HCT116 (cell line): ENCODE data around the gene ASCL2. TPM values are rescaled to one million over a fixed set of nuclear protein-coding genes. Genes with fewer than 3 reads are reported as not detected.

Experiments
- ATAC-seq: fragments of 200-7000 bp; cut with Tn5 transposase; 2 replicates; pipeline ENCODE4 v1.9.1; 2020; ENCODE audit warnings: mild to moderate bottlenecking, moderate library complexity
- BruUV-seq: library from RNA; stranded (reverse); fragments of 400-500 nt; replicated peaks from 2 replicates; lab custom pipeline; 2021; lab: Mats Ljungman, UMichigan
- CTCF ChIA-PET: fragments of 300-600 bp; sonication (Branson Sonifier 250); formaldehyde crosslinking; loops from one replicate; lab custom pipeline; 2021; ENCODE audit warnings: antibody characterized with exemption; lab: Charles Lee
- POLR2A ChIA-PET: fragments of 300-600, 350-600 bp; sonication (Branson Sonifier 250); formaldehyde crosslinking; loops from one replicate; lab custom pipeline; 2021; ENCODE audit warnings: antibody characterized with exemption; lab: Charles Lee
- RAD21 ChIA-PET, 2 experiments: fragments of 300-600 bp; sonication (Branson Sonifier 250); formaldehyde crosslinking; loops; one replicate each; lab custom pipeline; 2023; ENCODE audit warnings: low total read pairs in 2 of 2; ENCODE audit not compliant: uncharacterized antibody in 2 of 2, unreplicated experiment in 2 of 2, low non-redundant PET in 1 of 2; lab: Charles Lee
- DNase-seq: peaks from one replicate; pipeline ENCODE4 v3.0.0-alpha.2; 2010; ENCODE audit warnings: low read depth, low spot score
- H2AFZ ChIP-seq: fragments of 200-600 bp; shearing (Covaris generic), sonication (generic); 2 replicates; pipeline ENCODE4 v1.6.1; 2017; ENCODE audit warnings: low read depth, mixed run types, mixed read lengths, antibody characterized with exemption, low read length; ENCODE audit not compliant: poor library complexity, severe bottlenecking
- H3K27ac ChIP-seq: 2 replicates; pipeline ENCODE4 v1.5.1; 2012; ENCODE audit warnings: low read depth, low read length
- H3K27me3 ChIP-seq: fragments of 200-600 bp; sonication (generic); 2 replicates; pipeline ENCODE4 v1.6.1; 2016; ENCODE audit warnings: mixed run types, low read length, mixed read lengths; ENCODE audit not compliant: insufficient read depth
- H3K36me3 ChIP-seq, 2 experiments: fragments of 200-500 bp in 1 of 2; fragments of 200-600 bp in 1 of 2; sonication (Bioruptor generic) in 1 of 2; sonication (generic) in 1 of 2; 2 replicates each; pipeline versions ENCODE4 v1.5.1 to v1.6.1; 2014 to 2016; ENCODE audit warnings: low read length in 2 of 2, inconsistent platforms in 1 of 2, mixed read lengths in 1 of 2, mixed run types in 1 of 2; ENCODE audit not compliant: insufficient read depth in 2 of 2, control insufficient read depth in 1 of 2
- H3K4me1 ChIP-seq, 2 experiments: fragments of 200-600 bp in 1 of 2; sonication (generic) in 1 of 2; 2 replicates each; pipeline versions ENCODE4 v1.5.1 to v1.6.1; 2012 to 2017; ENCODE audit warnings: low read length in 2 of 2, inconsistent platforms in 1 of 2, mild to moderate bottlenecking in 1 of 2, mixed read lengths in 1 of 2, mixed run types in 1 of 2, moderate library complexity in 1 of 2; ENCODE audit not compliant: insufficient read depth in 2 of 2, control insufficient read depth in 1 of 2
- H3K4me2 ChIP-seq: fragments of 200-600 bp; sonication (generic); 2 replicates; pipeline ENCODE4 v1.6.1; 2017; ENCODE audit warnings: mixed run types, low read length, mixed read lengths
- H3K4me3 ChIP-seq, 2 experiments: fragments of 200-600 bp in 1 of 2; sonication (generic) in 1 of 2; replicated peaks in 1 of 2; 2 replicates each; pipeline ENCODE4 v1.5.1; 2011 to 2016; ENCODE audit warnings: low read length in 2 of 2, control low read depth in 1 of 2, low read depth in 1 of 2, mild to moderate bottlenecking in 1 of 2, mixed read lengths in 1 of 2, mixed run types in 1 of 2
- H3K79me2 ChIP-seq: fragments of 200-600 bp; sonication (generic); 2 replicates; pipeline ENCODE4 v1.6.1; 2017; ENCODE audit warnings: mild to moderate bottlenecking, mixed run types, low read length, moderate library complexity, mixed read lengths; ENCODE audit not compliant: insufficient read depth
- H3K9ac ChIP-seq: fragments of 200-600 bp; sonication (generic); 2 replicates; pipeline ENCODE4 v1.6.1; 2016; ENCODE audit warnings: low read length, mixed read lengths
- H3K9me2 ChIP-seq: fragments of 200-600 bp; sonication (generic), shearing (Covaris generic); 2 replicates; pipeline ENCODE4 v1.6.1; 2017; ENCODE audit warnings: mixed run types, mild to moderate bottlenecking, moderate library complexity; ENCODE audit not compliant: insufficient read depth
- H3K9me3 ChIP-seq, 2 experiments: fragments of 200-500 bp in 1 of 2; fragments of 200-600 bp in 1 of 2; sonication (Bioruptor generic) in 1 of 2; sonication (generic) in 1 of 2; 2 replicates each; pipeline ENCODE4 v1.6.1; 2014 to 2017; ENCODE audit warnings: low read length in 2 of 2, mixed read lengths in 2 of 2, inconsistent platforms in 1 of 2, low read depth in 1 of 2, mild to moderate bottlenecking in 1 of 2, mixed run types in 1 of 2, moderate library complexity in 1 of 2; ENCODE audit not compliant: control insufficient read depth in 1 of 2, insufficient read depth in 1 of 2
- H4K20me1 ChIP-seq: fragments of 200-600 bp; sonication (generic), shearing (Covaris generic); 2 replicates; pipeline ENCODE4 v1.6.1; 2017; ENCODE audit warnings: mixed run types, mild to moderate bottlenecking, moderate library complexity; ENCODE audit not compliant: insufficient read depth
- CBX3 ChIP-seq: IDR thresholded peaks from 2 replicates; pipeline ENCODE4 v1.6.1; 2012; ENCODE audit warnings: low read depth
- CEBPB ChIP-seq: IDR thresholded peaks from 2 replicates; pipeline ENCODE4 v1.6.1; 2012; ENCODE audit warnings: low read depth
- EGR1 ChIP-seq: IDR thresholded peaks from 2 replicates; pipeline ENCODE4 v1.6.1; 2012; ENCODE audit warnings: low read depth
- ELF1 ChIP-seq: IDR thresholded peaks from 2 replicates; pipeline ENCODE4 v1.6.1; 2012; ENCODE audit warnings: low read depth, borderline replicate concordance
- EZH2phosphoT487 ChIP-seq: fragments of 200-600 bp; IDR thresholded peaks from 2 replicates; pipeline ENCODE4 v1.6.1; 2018; ENCODE audit warnings: antibody characterized with exemption, borderline replicate concordance
- FOSL1 ChIP-seq: IDR thresholded peaks from 2 replicates; pipeline ENCODE4 v1.6.1; 2012; ENCODE audit warnings: low read depth
- RAD21 ChIP-seq: IDR thresholded peaks from 2 replicates; pipeline ENCODE4 v1.6.1; 2012; ENCODE audit warnings: low read depth, mild to moderate bottlenecking
- SIN3A ChIP-seq: IDR thresholded peaks from 2 replicates; pipeline ENCODE4 v1.6.1; 2012; ENCODE audit warnings: low read depth
- SRF ChIP-seq: IDR thresholded peaks from 2 replicates; pipeline ENCODE4 v1.6.1; 2012; ENCODE audit warnings: low read depth
- TCF7L2 ChIP-seq: IDR thresholded peaks from 2 replicates; pipeline ENCODE4 v1.7.0; 2011; ENCODE audit warnings: borderline replicate concordance, inconsistent platforms; ENCODE audit not compliant: insufficient read depth, insufficient read length; ENCODE audit errors: extremely low read depth
- ZNF274 ChIP-seq: fragments of 200-500 bp; sonication (Bioruptor generic); IDR thresholded peaks from 2 replicates; pipeline ENCODE4 v1.6.1; 2014; ENCODE audit warnings: mild to moderate bottlenecking, low read depth, low read length, inconsistent platforms
- intact Hi-C: fragments of 100-400 bp; cut with micrococcal nuclease; formaldehyde crosslinking; loops from 2 replicates; pipeline ENCODE4 v1.10.0; 2022
- total RNA-seq: library from RNA; stranded (reverse); gene quantifications from one replicate; pipeline ENCODE4 v1.2.1, GENCODE V29; 2021; ENCODE audit not compliant: unreplicated experiment
- TF ChIP-seq, protein P1 (sequence below): IDR thresholded peaks from 2 replicates; pipeline ENCODE4 v1.6.1; 2012; ENCODE audit warnings: low read depth
- TF ChIP-seq, protein P2 (sequence below): IDR thresholded peaks from 2 replicates; pipeline ENCODE4 v1.6.1; 2011; ENCODE audit warnings: mild to moderate bottlenecking, low read length, moderate library complexity; ENCODE audit not compliant: insufficient replicate concordance; ENCODE audit errors: extremely low read depth
- TF ChIP-seq, protein P3 (sequence below), 3 experiments: fragments of 200-600 bp in 1 of 3; sonication (generic) in 1 of 3; IDR thresholded peaks in 2 of 3; conservative IDR thresholded peaks in 1 of 3; 2 replicates each; pipeline ENCODE4 v1.5.1; 2012 to 2017; ENCODE audit warnings: low read depth in 2 of 3, low read length in 2 of 3, antibody characterized with exemption in 1 of 3, borderline replicate concordance in 1 of 3, control low read depth in 1 of 3, mild to moderate bottlenecking in 1 of 3, mixed read lengths in 1 of 3, mixed run types in 1 of 3, moderate library complexity in 1 of 3; ENCODE audit not compliant: insufficient read depth in 1 of 3

ASCL2 gene
- total RNA-seq, 1 experiment from 2014 or later: not detected

DNA sequence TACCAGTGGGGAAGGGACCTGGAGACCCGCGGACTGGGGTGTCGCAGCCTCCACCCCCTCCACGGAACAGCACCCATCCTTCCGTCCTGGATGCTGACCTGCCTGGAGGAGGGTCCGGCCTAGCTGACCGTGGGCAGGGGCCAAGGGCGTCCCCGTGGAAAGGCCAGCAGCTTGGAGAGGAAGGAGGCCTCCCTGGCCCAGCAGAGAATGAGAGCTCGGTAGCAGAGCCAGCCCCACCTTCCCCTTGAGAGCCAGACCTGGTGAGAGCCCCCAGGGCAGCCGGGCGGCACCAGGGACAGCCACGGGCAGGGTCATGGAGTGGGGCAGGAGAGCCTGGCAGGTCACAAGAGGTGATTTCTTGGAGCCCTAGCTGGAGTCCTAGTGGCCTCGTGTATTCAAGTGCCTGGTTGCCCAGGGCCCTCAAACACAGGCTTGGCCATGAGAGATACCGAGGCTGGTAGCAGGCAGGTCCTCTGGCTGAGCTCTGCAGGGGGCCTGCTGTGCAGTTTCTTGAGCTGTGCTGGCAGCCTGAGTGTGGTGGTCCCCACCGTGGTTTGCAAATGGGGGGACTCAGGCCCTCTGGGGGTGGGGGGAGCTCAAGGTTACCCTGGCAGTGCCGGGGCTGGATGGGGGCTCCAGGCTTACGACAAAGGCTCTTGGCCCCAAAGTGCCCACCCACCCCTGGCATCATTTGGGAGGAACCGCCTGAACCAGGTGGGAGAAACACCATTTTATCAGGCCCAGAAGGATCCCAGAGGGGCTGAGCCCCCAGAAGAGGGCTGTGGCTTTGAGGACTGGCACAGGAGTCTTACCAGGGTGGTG, 39.1 kb upstream of the ASCL2 start:
- no TSS peak for BruUV-seq
- Histone ChIP-seq H3K27me3 (no peaks in the 10 kb centered on the region), H3K27ac (no peak overlapping the region), H3K4me3 (no peak overlapping the region), H3K79me2 (no peaks in the 10 kb centered on the region), H2AFZ (no peak overlapping the region), H4K20me1 (no peaks in the 10 kb centered on the region), H3K9me2 (no peaks in the 10 kb centered on the region), H3K9ac (no peak overlapping the region), H3K36me3 (no peaks in the 10 kb centered on the region), H3K4me1 (peaks cover 0 to 13% of the 10 kb centered on the region in 2 experiments; a peak in 3 of 4 replicates), H3K9me3 (no peaks in the 10 kb centered on the region), H3K4me2 (no peak overlapping the region)
- ChIA-PET RAD21 (no interaction called here), POLR2A (interaction anchor here (1.1 kb wide), 1 partner anchor 68 kb away, joined by 3 read pairs; the partner anchor contains the start of gene CD81), CTCF (interaction anchor here (1.1 to 1.4 kb wide), 2 partner anchors 91 to 111 kb away, joined by 3 to 4 read pairs; partner anchors contain the start of gene TSSC4)
- no peak for ATAC-seq
- TF ChIP-seq, protein P1, sequence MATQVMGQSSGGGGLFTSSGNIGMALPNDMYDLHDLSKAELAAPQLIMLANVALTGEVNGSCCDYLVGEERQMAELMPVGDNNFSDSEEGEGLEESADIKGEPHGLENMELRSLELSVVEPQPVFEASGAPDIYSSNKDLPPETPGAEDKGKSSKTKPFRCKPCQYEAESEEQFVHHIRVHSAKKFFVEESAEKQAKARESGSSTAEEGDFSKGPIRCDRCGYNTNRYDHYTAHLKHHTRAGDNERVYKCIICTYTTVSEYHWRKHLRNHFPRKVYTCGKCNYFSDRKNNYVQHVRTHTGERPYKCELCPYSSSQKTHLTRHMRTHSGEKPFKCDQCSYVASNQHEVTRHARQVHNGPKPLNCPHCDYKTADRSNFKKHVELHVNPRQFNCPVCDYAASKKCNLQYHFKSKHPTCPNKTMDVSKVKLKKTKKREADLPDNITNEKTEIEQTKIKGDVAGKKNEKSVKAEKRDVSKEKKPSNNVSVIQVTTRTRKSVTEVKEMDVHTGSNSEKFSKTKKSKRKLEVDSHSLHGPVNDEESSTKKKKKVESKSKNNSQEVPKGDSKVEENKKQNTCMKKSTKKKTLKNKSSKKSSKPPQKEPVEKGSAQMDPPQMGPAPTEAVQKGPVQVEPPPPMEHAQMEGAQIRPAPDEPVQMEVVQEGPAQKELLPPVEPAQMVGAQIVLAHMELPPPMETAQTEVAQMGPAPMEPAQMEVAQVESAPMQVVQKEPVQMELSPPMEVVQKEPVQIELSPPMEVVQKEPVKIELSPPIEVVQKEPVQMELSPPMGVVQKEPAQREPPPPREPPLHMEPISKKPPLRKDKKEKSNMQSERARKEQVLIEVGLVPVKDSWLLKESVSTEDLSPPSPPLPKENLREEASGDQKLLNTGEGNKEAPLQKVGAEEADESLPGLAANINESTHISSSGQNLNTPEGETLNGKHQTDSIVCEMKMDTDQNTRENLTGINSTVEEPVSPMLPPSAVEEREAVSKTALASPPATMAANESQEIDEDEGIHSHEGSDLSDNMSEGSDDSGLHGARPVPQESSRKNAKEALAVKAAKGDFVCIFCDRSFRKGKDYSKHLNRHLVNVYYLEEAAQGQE: no peak
- TF ChIP-seq CEBPB (no peak), EZH2phosphoT487 (no peak), ELF1 (no peak), EGR1 (no peak), FOSL1 (no peak), TCF7L2 (no peak), SIN3A (no peak), SRF (no peak), RAD21 (no peak), ZNF274 (no peak), CBX3 (no peak)
- TF ChIP-seq, protein P2, sequence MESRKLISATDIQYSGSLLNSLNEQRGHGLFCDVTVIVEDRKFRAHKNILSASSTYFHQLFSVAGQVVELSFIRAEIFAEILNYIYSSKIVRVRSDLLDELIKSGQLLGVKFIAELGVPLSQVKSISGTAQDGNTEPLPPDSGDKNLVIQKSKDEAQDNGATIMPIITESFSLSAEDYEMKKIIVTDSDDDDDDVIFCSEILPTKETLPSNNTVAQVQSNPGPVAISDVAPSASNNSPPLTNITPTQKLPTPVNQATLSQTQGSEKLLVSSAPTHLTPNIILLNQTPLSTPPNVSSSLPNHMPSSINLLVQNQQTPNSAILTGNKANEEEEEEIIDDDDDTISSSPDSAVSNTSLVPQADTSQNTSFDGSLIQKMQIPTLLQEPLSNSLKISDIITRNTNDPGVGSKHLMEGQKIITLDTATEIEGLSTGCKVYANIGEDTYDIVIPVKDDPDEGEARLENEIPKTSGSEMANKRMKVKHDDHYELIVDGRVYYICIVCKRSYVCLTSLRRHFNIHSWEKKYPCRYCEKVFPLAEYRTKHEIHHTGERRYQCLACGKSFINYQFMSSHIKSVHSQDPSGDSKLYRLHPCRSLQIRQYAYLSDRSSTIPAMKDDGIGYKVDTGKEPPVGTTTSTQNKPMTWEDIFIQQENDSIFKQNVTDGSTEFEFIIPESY: no peak
- TF ChIP-seq, protein P3, sequence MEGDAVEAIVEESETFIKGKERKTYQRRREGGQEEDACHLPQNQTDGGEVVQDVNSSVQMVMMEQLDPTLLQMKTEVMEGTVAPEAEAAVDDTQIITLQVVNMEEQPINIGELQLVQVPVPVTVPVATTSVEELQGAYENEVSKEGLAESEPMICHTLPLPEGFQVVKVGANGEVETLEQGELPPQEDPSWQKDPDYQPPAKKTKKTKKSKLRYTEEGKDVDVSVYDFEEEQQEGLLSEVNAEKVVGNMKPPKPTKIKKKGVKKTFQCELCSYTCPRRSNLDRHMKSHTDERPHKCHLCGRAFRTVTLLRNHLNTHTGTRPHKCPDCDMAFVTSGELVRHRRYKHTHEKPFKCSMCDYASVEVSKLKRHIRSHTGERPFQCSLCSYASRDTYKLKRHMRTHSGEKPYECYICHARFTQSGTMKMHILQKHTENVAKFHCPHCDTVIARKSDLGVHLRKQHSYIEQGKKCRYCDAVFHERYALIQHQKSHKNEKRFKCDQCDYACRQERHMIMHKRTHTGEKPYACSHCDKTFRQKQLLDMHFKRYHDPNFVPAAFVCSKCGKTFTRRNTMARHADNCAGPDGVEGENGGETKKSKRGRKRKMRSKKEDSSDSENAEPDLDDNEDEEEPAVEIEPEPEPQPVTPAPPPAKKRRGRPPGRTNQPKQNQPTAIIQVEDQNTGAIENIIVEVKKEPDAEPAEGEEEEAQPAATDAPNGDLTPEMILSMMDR (IDR thresholded peaks at IDR 0.05 in 2 of 3, conservative IDR thresholded peaks at IDR 0.05 in 1 of 3; ENCODE audit: borderline replicate concordance in 1 of 3, insufficient read depth in 1 of 3, low read depth in 2 of 3, low read length in 2 of 3): no peak
- intact Hi-C loops: loop anchor here (5.0 kb wide), 1 partner anchor 93 kb away; the partner anchor contains the start of gene TSSC4
- DNase-seq: no peak
